ENCODE results near the gene ATXN1.

Gene ATXN1

DNA sequence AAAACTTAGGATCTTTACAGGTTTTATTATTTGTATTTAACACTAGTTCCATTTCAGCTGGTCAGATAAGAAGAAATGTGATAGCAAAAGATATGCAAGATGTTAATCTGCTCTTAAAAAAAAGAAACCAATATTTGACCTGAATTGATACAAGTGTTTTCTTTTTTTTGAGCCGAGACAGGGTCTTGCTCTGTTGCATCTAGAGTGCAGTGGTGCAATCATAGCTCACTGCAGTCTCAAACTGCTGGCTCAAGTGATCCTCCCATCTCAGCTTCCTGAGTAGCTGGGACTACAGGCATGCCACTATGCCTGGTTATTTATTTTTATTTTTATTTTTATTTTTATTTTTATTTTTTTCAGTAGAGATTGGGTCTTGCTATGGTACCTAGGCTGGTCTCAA lies 389.9 kb downstream of the ATXN1 start:
- Histone ChIP-seq H2AFZ (no peak overlapping the region), H3K36me3 (ENCODE audit: control insufficient read depth, insufficient read depth, low read length) (no peaks in the 10 kb centered on the region), H3K27me3 (ENCODE audit: control insufficient read depth, insufficient read depth, low read length) (no peaks in the 10 kb centered on the region), H3K4me2 (ENCODE audit: low read length) (no peak overlapping the region), H3K4me3 (ENCODE audit: low read depth, low read length) (no peak overlapping the region), H3K9me3 (ENCODE audit: control insufficient read depth, low read length) (no peaks in the 10 kb centered on the region), H3K4me1 (peaks cover 2% of the 10 kb centered on the region), H3K27ac (no peak overlapping the region), H3K79me2 (no peaks in the 10 kb centered on the region), H3K9ac (no peak overlapping the region)
- TF ChIP-seq, protein P1, sequence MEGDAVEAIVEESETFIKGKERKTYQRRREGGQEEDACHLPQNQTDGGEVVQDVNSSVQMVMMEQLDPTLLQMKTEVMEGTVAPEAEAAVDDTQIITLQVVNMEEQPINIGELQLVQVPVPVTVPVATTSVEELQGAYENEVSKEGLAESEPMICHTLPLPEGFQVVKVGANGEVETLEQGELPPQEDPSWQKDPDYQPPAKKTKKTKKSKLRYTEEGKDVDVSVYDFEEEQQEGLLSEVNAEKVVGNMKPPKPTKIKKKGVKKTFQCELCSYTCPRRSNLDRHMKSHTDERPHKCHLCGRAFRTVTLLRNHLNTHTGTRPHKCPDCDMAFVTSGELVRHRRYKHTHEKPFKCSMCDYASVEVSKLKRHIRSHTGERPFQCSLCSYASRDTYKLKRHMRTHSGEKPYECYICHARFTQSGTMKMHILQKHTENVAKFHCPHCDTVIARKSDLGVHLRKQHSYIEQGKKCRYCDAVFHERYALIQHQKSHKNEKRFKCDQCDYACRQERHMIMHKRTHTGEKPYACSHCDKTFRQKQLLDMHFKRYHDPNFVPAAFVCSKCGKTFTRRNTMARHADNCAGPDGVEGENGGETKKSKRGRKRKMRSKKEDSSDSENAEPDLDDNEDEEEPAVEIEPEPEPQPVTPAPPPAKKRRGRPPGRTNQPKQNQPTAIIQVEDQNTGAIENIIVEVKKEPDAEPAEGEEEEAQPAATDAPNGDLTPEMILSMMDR (IDR thresholded peaks at IDR 0.05) = no peak

DNA sequence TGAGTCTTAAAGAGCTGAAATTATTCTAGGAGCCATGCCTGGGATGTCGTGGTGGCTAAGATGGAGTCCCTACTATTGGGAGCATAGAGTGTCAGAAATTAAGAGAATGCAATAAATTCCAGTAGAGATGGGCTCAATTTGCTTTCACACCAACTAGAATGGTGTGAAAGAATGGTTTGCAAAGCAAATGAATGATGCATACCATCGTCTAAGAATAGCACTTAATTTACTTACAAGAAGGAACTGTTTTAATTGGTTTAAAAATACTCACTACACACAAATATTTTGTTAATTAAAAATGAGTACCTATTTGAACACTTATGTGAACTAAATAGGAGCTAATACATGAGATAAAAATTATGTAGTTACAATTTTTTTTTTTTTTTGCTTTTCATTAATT lies 390.3 kb downstream of the ATXN1 start:
- Histone ChIP-seq H2AFZ (no peak overlapping the region), H3K36me3 (ENCODE audit: control insufficient read depth, insufficient read depth, low read length) (no peaks in the 10 kb centered on the region), H3K4me3 (ENCODE audit: low read depth, low read length) (no peak overlapping the region), H3K79me2 (no peaks in the 10 kb centered on the region), H3K27me3 (ENCODE audit: control insufficient read depth, insufficient read depth, low read length) (no peaks in the 10 kb centered on the region), H3K4me2 (ENCODE audit: low read length) (no peak overlapping the region), H3K9ac (no peak overlapping the region), H3K4me1 (no peaks in the 10 kb centered on the region), H3K9me3 (ENCODE audit: control insufficient read depth, low read length) (no peaks in the 10 kb centered on the region), H3K27ac (no peak overlapping the region)
- TF ChIP-seq, protein P1 (IDR thresholded peaks at IDR 0.05) = no peak

DNA sequence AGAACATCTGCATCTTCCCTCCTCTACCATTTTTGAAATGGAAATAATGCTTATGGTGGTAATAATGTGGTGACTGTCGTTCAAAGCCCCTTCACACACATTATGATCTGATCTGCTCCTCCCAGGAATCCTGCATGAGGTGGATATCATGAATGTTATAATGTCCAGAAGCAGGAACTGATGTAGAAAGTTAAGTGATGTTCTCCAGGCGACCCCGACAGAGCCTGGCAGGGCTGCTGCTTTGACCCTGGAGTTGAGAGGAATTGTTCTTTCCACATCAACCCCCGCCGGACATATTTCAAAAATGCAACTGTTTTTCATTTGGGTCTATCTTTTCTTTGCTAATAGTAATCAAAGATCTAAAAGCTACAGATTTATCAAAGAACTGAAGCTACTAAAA lies 391.3 kb downstream of the ATXN1 start:
- H3K4me3 ChIP-seq (ENCODE audit: low read depth, low read length) = no peak overlapping the region
- no peaks in the 10 kb centered on the region for H3K36me3 ChIP-seq (ENCODE audit: control insufficient read depth, insufficient read depth, low read length)
- TF ChIP-seq, protein P1 (IDR thresholded peaks at IDR 0.05) = no peak
- H3K4me2 ChIP-seq (ENCODE audit: low read length) = no peak overlapping the region
- H3K4me1 ChIP-seq = no peaks in the 10 kb centered on the region
- H3K27ac ChIP-seq = no peak overlapping the region
- no peaks in the 10 kb centered on the region for H3K9me3 ChIP-seq (ENCODE audit: control insufficient read depth, low read length)
- H3K27me3 ChIP-seq (ENCODE audit: control insufficient read depth, insufficient read depth, low read length) = no peaks in the 10 kb centered on the region
- no peak overlapping the region for H2AFZ ChIP-seq
- H3K79me2 ChIP-seq = no peaks in the 10 kb centered on the region
- H3K9ac ChIP-seq = no peak overlapping the region

DNA sequence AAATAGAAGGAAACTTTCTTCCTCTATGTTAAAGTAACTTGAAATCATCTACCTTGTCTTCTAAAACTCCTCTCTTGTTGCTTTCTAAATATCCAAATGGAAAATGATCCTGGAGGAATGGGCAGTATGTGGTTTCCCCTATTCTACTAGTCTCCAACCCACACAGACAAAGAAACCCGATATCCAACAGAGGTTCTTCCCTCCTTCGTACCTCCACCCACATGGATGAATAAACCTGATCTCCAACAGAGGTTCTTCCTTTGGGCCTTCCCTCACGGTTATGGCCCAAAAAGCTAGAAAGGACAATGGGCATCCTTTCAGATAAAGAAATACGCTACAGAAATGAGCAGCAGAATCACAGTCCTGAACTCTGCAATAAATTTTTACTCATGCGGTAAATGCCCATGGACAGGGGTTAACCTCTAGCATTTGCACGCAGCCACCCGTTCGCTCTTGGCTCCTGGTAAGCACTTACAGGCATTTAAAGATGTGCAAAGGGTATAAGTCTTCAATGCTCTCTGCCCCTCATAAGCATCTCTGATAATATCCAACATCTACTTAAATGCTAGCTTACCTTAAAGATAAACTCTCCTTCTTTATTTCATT lies 392.0 kb downstream of the ATXN1 start:
- TF ChIP-seq, protein P1 (IDR thresholded peaks at IDR 0.05) = no peak

DNA sequence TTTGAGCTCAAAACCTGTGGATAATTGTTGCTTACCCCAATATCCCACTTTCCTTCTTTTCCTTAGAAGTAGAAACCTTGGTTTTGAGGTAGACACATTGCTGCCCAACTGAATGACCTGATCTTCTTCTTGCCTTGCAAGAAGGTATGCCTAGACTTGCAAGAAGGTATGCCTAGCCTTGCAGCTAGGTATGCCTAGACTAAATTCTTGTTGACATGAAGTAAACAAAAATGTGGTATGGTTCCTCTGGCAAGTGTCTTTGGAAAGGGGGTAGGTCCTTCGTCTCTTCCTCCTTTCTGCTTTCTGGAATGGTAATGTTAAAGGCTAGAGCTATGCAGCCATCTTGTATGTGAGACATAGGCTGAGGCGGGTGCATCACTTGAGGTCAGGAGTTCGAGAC lies 393.7 kb downstream of the ATXN1 start:
- H3K9me3 ChIP-seq (ENCODE audit: control insufficient read depth, low read length) = no peaks in the 10 kb centered on the region
- H3K9ac ChIP-seq = no peak overlapping the region
- no peak overlapping the region for H3K4me2 ChIP-seq (ENCODE audit: low read length)
- no peaks in the 10 kb centered on the region for H3K4me1 ChIP-seq
- H3K27ac ChIP-seq = no peak overlapping the region
- no peaks in the 10 kb centered on the region for H3K79me2 ChIP-seq
- H3K36me3 ChIP-seq (ENCODE audit: control insufficient read depth, insufficient read depth, low read length) = no peaks in the 10 kb centered on the region
- H3K27me3 ChIP-seq (ENCODE audit: control insufficient read depth, insufficient read depth, low read length) = no peaks in the 10 kb centered on the region
- H2AFZ ChIP-seq = no peak overlapping the region
- TF ChIP-seq, protein P1 (IDR thresholded peaks at IDR 0.05) = no peak
- H3K4me3 ChIP-seq (ENCODE audit: low read depth, low read length) = no peak overlapping the region

More for the DNA sequence above, 392.0 kb downstream of the ATXN1 start:
- H3K79me2 ChIP-seq = no peaks in the 10 kb centered on the region
- H3K27ac ChIP-seq = no peak overlapping the region
- H3K27me3 ChIP-seq (ENCODE audit: control insufficient read depth, insufficient read depth, low read length) = no peaks in the 10 kb centered on the region
- H3K36me3 ChIP-seq (ENCODE audit: control insufficient read depth, insufficient read depth, low read length) = no peaks in the 10 kb centered on the region
- H3K4me2 ChIP-seq (ENCODE audit: low read length) = no peak overlapping the region
- no peak overlapping the region for H2AFZ ChIP-seq
- no peak overlapping the region for H3K4me3 ChIP-seq (ENCODE audit: low read depth, low read length)
- no peak overlapping the region for H3K9ac ChIP-seq
- H3K9me3 ChIP-seq (ENCODE audit: control insufficient read depth, low read length) = no peaks in the 10 kb centered on the region
- no peaks in the 10 kb centered on the region for H3K4me1 ChIP-seq
